ENCODE measurements around the gene POC1A.

DNA sequence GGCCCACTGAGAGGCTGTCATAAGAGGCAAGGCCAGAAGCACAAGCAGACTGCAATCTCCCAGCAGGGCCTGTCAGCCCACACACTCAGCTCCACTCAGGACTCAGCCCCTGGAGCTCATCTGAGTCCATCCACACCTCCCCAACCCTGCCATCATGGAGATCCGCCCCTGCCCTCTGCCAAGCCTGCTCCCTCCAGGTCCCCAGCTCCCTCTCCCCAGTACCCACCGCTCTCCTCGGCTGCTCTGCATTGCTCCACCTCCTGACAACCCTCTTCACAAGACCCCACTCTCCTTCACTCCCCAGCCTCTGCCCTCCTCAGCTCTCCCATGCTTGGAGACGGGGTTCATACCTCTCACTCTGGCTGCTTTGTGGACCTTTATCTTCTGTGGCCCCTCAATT, 11.1 kb downstream of the POC1A start:
- TF ChIP-seq, protein P1, sequence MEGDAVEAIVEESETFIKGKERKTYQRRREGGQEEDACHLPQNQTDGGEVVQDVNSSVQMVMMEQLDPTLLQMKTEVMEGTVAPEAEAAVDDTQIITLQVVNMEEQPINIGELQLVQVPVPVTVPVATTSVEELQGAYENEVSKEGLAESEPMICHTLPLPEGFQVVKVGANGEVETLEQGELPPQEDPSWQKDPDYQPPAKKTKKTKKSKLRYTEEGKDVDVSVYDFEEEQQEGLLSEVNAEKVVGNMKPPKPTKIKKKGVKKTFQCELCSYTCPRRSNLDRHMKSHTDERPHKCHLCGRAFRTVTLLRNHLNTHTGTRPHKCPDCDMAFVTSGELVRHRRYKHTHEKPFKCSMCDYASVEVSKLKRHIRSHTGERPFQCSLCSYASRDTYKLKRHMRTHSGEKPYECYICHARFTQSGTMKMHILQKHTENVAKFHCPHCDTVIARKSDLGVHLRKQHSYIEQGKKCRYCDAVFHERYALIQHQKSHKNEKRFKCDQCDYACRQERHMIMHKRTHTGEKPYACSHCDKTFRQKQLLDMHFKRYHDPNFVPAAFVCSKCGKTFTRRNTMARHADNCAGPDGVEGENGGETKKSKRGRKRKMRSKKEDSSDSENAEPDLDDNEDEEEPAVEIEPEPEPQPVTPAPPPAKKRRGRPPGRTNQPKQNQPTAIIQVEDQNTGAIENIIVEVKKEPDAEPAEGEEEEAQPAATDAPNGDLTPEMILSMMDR (optimal IDR thresholded peaks at IDR 0.05 in 1 of 3, IDR thresholded peaks at IDR 0.05 in 1 of 3, conservative IDR thresholded peaks at IDR 0.05 in 1 of 3; ENCODE audit: extremely low read depth in 1 of 3, insufficient read depth in 2 of 3, low read length in 3 of 3): no peak
- no peak for TF ChIP-seq EZH2 (IDR thresholded peaks at IDR 0.05; ENCODE audit: low read length)

Data from keratinocyte (primary cell).